ENCODE data around the gene NR1D2.

DNA sequence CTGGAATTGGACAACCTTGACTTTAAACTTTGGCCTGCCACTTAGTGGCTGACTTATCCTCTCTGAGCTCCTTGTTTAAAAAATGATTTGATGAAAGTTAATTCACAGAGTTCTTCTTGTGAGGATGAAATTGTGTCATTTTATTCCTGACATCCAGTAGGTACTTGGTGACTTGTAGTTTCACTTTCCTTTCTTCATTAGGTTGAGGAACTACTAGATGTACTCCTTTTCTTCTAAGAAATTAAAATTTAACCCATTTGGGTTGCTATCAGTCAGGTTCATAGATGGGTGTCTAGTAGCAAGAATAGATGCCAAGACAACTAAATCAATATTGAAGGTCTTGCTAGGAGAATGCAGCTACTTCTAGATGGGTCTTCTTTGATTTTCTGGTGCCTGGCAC lies 5.2 kb downstream of the NR1D2 start:
- no peak for TF ChIP-seq FOSL2 (IDR thresholded peaks at IDR 0.05)
- no peak for TF ChIP-seq FOSL2 (CRISPR knock-in tag; IDR thresholded peaks at IDR 0.05)
- no peak for TF ChIP-seq EHMT2 (IDR thresholded peaks at IDR 0.05; ENCODE audit: low read depth)
- TF ChIP-seq POLR2A (IDR thresholded peaks at IDR 0.05; ENCODE audit: low read length) = no peak
- TF ChIP-seq, protein P1, sequence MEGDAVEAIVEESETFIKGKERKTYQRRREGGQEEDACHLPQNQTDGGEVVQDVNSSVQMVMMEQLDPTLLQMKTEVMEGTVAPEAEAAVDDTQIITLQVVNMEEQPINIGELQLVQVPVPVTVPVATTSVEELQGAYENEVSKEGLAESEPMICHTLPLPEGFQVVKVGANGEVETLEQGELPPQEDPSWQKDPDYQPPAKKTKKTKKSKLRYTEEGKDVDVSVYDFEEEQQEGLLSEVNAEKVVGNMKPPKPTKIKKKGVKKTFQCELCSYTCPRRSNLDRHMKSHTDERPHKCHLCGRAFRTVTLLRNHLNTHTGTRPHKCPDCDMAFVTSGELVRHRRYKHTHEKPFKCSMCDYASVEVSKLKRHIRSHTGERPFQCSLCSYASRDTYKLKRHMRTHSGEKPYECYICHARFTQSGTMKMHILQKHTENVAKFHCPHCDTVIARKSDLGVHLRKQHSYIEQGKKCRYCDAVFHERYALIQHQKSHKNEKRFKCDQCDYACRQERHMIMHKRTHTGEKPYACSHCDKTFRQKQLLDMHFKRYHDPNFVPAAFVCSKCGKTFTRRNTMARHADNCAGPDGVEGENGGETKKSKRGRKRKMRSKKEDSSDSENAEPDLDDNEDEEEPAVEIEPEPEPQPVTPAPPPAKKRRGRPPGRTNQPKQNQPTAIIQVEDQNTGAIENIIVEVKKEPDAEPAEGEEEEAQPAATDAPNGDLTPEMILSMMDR (IDR thresholded peaks at IDR 0.05) = no peak

Data from A549 (cell line).